HFFc6 (cell line): Measurements from ENCODE around the gene HP. TPM values are rescaled to one million over a fixed set of nuclear protein-coding genes. Genes with fewer than 3 reads are reported as not detected.

Experiments used
- DNase-seq: peaks from one replicate; pipeline ENCODE4 v3.0.0-alpha.2; 2018
- H3K27ac Mint-ChIP-seq: 2 replicates; pipeline ENCODE4 v1.8.0; 2020; ENCODE audit warnings: mild to moderate bottlenecking, mixed read lengths
- H3K27me3 Mint-ChIP-seq: 2 replicates; pipeline ENCODE4 v1.8.0; 2021; ENCODE audit warnings: mild to moderate bottlenecking, moderate library complexity, mixed read lengths; ENCODE audit not compliant: insufficient read depth
- H3K36me3 Mint-ChIP-seq: 2 replicates; pipeline ENCODE4 v1.8.0; 2021; ENCODE audit warnings: low read depth, mixed read lengths
- H3K4me1 Mint-ChIP-seq: 2 replicates; pipeline ENCODE4 v1.8.0; 2020; ENCODE audit warnings: low read depth, mixed read lengths
- H3K4me3 Mint-ChIP-seq: 2 replicates; pipeline ENCODE4 v1.8.0; 2020; ENCODE audit warnings: mild to moderate bottlenecking, moderate library complexity, mixed read lengths
- H3K9me3 Mint-ChIP-seq: 2 replicates; pipeline ENCODE4 v1.8.0; 2020; ENCODE audit warnings: mild to moderate bottlenecking, mixed read lengths
- total RNA-seq, 6 experiments: library from RNA; stranded (reverse); fragmentation: NEBNext Ultra II Directional; extraction: Animal tissue kit (Norgen Biotek cat#: 25700); gene quantifications; 2 replicates in 1 of 6; 3 replicates in 5 of 6; pipeline ENCODE4 v1.2.3, GENCODE V29; 2021
- TF ChIP-seq, protein P1 (sequence below): fragments of 200-600 bp; sonication (generic); IDR thresholded peaks from 2 replicates; pipeline ENCODE4 v1.5.0; 2021; ENCODE audit warnings: antibody characterized with exemption, mild to moderate bottlenecking

Gene HP
- total RNA-seq, 6 experiments from 2014 or later: not detected

DNA sequence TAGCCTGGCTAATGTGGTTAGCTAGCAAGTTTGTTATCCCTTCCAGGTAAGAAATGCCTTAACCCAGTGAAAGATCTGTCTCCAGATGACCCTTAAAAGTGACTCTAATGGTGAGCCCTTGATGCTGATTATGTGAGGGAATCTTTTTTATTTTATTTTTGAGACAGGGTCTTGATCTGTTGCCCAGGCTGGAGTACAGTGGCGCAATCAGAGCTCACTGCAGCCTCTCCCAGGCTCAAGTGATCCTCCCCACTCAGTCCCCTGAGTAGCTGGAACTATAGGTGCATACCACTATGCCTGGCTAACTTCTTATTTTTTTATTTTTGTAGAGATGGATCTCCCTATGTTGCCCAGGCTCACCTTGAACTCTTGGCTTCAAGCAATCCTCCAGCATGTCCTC is 10.8 kb upstream of the HP start:
- peaks cover 4% of the 10 kb centered on the region for H3K27me3 Mint-ChIP-seq
- H3K27ac Mint-ChIP-seq: no peak overlapping the region
- H3K4me3 Mint-ChIP-seq: no peak overlapping the region
- no peaks in the 10 kb centered on the region for H3K4me1 Mint-ChIP-seq
- TF ChIP-seq, protein P1, sequence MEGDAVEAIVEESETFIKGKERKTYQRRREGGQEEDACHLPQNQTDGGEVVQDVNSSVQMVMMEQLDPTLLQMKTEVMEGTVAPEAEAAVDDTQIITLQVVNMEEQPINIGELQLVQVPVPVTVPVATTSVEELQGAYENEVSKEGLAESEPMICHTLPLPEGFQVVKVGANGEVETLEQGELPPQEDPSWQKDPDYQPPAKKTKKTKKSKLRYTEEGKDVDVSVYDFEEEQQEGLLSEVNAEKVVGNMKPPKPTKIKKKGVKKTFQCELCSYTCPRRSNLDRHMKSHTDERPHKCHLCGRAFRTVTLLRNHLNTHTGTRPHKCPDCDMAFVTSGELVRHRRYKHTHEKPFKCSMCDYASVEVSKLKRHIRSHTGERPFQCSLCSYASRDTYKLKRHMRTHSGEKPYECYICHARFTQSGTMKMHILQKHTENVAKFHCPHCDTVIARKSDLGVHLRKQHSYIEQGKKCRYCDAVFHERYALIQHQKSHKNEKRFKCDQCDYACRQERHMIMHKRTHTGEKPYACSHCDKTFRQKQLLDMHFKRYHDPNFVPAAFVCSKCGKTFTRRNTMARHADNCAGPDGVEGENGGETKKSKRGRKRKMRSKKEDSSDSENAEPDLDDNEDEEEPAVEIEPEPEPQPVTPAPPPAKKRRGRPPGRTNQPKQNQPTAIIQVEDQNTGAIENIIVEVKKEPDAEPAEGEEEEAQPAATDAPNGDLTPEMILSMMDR: no peak
- DNase-seq: no peak
- H3K9me3 Mint-ChIP-seq: peaks cover under 1% of the 10 kb centered on the region; the same call in 1 of the 2 replicates
- H3K36me3 Mint-ChIP-seq: no peaks in the 10 kb centered on the region

DNA sequence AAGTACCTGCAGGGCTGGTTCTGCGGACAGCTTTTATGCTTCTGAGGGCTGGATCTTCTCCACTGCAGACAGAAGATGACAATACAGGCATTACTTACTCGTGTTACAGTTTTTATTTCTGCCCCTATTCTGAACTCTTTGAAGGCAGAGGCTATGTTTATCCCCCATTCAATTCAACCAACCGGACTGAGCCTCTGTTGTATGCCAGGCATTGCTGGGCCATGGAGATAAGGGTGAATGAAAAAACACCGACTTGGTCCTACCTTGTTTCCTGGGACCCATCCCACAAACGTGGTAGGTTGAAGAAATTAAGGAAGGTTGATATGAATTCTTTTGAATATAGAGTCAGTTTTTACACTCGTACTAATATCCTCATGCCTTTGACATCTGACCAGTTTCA is 10.0 kb upstream of the HP start:
- TF ChIP-seq, protein P1: no peak

DNA sequence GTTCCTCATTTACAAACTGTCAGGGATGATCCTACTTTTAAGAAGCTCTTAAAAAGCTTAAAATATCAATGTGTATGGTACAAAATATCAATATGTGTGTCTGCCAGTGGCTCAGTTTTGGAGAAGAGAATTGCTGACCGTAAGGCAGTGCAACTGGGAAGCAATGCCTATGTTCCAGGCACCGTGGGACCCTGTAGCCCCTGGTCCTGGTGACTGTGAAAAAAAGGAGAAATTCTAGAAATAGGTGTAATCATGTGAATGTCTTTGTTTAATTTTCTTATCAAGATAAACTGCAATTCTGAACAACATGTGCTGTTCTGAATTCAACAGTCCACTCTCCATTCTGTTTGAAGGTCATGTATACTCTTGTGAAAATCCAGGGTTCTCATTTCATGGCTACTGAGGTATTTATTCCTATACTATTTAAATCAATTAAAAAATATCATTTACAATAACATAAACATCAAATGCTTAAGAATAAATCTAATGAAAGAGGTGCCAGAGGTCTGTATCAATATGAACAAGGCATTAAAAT is 9.4 kb upstream of the HP start:
- TF ChIP-seq, protein P1: no peak
- Mint-ChIP-seq H3K4me1 (no peaks in the 10 kb centered on the region), H3K9me3 (peaks cover 12% of the 10 kb centered on the region), H3K4me3 (no peak overlapping the region), H3K27me3 (peaks cover 5% of the 10 kb centered on the region), H3K36me3 (peaks cover 5% of the 10 kb centered on the region), H3K27ac (no peak overlapping the region)
- no peak for DNase-seq

More for the DNA sequence above, 10.0 kb upstream of the HP start:
- no peak for DNase-seq
- Mint-ChIP-seq H3K9me3 (peaks cover 8% of the 10 kb centered on the region), H3K4me3 (no peak overlapping the region), H3K4me1 (no peaks in the 10 kb centered on the region), H3K27me3 (peaks cover 4% of the 10 kb centered on the region), H3K36me3 (peaks cover 5% of the 10 kb centered on the region), H3K27ac (no peak overlapping the region)

DNA sequence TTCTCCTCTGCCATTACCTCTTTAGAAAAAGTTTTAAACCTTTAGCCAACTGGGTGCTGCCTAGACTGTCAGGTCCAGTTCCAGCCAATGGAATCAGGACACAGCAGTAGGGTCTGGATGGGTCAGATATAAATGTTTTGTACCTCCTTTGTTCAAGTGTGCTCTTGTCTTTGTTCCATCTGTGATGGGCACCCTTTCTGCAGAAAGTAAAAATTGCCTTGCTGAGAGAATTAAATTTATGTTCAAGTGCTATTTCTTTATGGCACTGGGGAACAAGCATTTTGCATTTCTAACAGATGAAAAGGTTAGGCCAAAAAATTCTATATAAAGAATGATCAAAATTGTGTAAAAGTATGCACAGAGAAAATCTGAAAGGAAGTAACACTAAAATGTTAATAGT is 5.2 kb upstream of the HP start:
- H3K4me1 Mint-ChIP-seq: no peaks in the 10 kb centered on the region
- H3K27me3 Mint-ChIP-seq: peaks cover 10% of the 10 kb centered on the region
- H3K36me3 Mint-ChIP-seq: peaks cover 5% of the 10 kb centered on the region
- H3K4me3 Mint-ChIP-seq: no peak overlapping the region
- peaks cover 14% of the 10 kb centered on the region for H3K9me3 Mint-ChIP-seq
- H3K27ac Mint-ChIP-seq: no peak overlapping the region
- TF ChIP-seq, protein P1: no peak
- DNase-seq: no peak

DNA sequence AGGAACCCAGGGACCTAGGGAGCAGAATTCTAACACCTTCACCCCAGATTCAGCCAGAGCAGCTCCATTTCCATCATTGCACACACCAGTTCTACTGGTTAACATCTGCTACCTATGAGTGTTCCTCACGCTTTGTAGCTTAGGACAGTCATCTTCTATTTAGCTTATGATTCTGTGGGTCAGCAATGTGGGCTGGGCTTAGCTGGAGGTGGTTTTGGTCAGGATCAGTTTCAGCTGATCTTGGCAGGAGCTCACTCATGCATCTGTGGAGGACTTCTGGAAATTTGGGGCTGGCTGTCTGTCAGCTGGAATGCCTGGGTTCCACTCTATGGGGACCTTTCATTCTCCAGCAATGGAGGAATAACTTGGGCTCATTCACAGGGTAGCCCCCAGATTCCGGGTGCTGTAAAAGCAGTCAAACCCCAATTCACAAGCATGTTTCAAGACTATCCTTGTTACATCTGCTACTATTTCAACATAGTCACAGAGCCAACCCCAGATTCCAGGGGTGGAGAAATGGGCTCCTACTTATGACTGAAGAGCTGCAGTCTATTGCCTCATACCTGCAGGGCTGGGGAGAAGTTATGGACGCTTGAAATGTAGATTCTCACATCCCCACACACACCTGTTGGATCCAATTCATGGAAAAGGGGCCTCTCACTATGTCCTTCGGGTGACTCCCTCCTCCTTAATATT is 3.4 kb upstream of the HP start:
- peaks cover 5% of the 10 kb centered on the region for H3K36me3 Mint-ChIP-seq
- H3K4me3 Mint-ChIP-seq: no peak overlapping the region
- no peak overlapping the region for H3K27ac Mint-ChIP-seq
- no peaks in the 10 kb centered on the region for H3K4me1 Mint-ChIP-seq
- peaks cover 14% of the 10 kb centered on the region for H3K9me3 Mint-ChIP-seq
- peak; percentile 11 for DNase-seq
- H3K27me3 Mint-ChIP-seq: peaks cover 11% of the 10 kb centered on the region
- TF ChIP-seq, protein P1: no peak
